ENCODE data around the gene COPZ1.

COPZ1 gene

DNA sequence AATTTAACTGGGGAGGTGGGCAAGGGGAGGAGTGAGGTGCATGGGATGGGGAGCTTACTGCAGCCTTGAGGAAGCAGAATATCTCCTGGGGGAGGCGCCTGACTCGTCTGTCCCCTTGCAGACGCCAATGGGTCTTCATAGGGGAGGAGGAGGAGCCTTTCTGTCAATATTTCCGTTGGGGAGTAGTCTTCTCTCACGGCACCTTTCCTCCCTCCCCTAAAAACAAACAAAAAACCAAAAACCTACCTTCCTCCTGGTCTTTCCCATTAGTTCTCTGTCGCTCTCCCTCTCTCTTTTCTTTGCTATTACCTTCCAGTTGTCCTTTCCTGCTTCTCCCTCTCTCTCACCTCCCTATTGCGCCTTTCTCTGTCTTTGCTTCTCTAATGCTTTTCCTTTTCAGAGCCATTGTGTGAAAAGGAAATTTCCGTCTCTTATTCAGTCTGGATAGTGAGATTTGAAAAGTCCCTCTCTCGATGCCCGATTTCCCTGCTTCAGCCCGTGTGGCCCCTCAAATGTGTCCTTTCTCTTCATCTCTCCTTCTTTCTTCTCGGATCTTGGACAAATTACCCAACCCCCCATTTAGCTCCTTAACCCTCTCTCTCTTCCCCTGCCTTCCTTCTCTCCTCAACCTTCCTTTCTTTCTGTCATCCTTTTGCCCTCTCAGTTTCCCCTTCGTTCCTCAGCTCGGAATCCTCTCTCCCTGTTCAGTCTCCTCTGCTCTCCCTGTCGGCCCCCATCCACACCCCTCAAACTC, 33.4 kb downstream of the COPZ1 start:
- DNase-seq (ENCODE audit: low read depth in 3 of 3) = peak in 1 of 3 experiments; percentile 35

- DNase-seq (ENCODE audit: low read depth in 3 of 3) = peak; percentile 65 to 89 (median 86)
These were observed 34.2 kb downstream of the COPZ1 start for GRCh38 chr12:54358945-54359761.

DNA sequence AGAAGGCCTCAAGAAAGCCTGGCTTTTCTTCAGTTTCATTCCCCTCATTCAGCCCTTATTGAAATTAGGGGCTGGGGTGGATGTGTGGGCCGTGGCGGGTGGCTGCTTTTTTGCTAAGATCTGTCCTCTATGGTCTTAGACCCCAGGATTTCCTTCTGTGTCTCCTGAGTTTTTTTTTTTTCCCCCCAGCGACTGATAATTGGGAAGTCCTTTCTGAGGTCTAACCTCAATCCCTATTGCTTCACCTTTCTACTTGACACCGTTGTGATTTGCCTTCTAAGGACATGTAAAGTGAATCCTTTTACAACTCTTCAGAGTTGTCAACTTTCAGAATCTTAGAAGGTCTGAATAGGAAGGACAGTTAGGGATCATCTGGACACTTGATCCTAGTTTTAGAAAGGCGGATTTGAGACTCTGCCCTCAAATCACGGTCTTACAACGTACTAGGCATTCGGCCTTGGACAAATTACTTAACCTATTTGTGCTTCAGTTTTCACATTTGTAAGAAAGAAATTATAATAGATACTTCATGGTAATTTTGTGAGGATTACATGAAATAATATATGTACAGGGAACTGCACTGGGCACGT, 34.9 kb downstream of the COPZ1 start:
- DNase-seq (ENCODE audit: low read depth in 3 of 3) = no peak

DNA sequence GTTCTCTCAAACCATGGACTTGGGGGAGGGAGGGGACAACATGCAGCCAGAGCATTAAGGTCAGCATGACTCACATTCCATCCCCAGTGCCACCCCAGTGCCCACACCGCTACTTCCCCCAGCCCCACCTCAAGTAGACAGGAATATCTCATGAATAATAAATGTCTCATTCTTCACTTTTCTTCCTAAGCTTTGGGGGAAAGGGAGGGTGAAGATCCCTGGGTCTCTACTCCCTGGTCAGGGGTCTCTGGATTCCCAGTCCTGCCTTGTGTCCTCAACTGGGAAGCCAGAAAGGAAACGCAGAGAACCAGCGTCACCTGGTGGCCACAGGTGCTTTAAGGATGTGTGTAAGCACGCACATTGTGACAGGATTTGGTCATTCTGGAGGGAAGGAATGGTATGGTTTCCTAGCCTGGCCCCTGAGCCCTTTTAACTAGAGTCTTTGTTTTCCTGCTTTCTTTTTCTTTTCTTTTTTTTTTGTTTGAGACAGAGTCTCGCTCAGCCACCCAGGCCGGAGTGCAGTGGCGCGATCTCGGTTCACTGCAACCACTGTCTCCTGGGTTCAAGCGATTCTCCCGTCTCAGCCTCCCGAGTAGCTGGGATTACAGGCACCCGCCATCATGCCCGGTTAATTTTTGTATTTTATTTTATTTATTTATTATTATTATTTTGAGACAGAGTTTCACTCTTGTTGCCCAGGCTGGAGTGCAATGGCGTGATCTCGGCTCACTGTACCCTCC, 36.0 kb downstream of the COPZ1 start:
- DNase-seq (ENCODE audit: low read depth in 3 of 3) = no peak

GRCh38 chr12:54363047-54363446, 38.1 kb downstream of the COPZ1 start:
- no peak for DNase-seq (ENCODE audit: low read depth in 3 of 3)

DNA sequence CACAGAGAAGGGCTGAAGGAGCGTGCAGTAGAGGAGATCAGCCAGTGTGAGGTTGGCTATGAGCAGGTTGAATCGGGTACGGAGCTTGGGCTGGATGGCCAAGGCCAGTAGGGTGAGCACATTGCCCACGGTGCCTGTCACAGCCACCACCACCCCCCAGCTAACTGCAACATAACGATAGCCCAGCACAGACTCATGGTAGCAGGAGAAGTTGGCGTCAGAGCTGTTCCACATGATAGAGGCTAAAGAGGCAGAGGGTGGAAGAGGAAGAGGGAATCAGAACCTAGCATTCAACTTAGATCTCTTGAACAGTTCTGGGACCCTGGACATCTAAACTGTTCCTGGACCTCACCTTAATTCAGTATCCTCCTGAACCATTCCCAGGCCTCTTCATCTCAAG, 38.7 kb downstream of the COPZ1 start:
- no peak for DNase-seq (ENCODE audit: low read depth in 3 of 3)

- no peak for DNase-seq (ENCODE audit: low read depth in 3 of 3)
These were observed 39.5 kb downstream of the COPZ1 start, which contains the start of gene GPR84 for GRCh38 chr12:54364413-54364812. Gene GPR84, minus strand, starts transcription at chr12:54364486. Its CDS starts 635 bp downstream, at chr12:54363851.

GRCh38 chr12:54368025-54368708, 43.2 kb downstream of the COPZ1 start:
- no peak for DNase-seq (ENCODE audit: low read depth in 3 of 3)

DNA sequence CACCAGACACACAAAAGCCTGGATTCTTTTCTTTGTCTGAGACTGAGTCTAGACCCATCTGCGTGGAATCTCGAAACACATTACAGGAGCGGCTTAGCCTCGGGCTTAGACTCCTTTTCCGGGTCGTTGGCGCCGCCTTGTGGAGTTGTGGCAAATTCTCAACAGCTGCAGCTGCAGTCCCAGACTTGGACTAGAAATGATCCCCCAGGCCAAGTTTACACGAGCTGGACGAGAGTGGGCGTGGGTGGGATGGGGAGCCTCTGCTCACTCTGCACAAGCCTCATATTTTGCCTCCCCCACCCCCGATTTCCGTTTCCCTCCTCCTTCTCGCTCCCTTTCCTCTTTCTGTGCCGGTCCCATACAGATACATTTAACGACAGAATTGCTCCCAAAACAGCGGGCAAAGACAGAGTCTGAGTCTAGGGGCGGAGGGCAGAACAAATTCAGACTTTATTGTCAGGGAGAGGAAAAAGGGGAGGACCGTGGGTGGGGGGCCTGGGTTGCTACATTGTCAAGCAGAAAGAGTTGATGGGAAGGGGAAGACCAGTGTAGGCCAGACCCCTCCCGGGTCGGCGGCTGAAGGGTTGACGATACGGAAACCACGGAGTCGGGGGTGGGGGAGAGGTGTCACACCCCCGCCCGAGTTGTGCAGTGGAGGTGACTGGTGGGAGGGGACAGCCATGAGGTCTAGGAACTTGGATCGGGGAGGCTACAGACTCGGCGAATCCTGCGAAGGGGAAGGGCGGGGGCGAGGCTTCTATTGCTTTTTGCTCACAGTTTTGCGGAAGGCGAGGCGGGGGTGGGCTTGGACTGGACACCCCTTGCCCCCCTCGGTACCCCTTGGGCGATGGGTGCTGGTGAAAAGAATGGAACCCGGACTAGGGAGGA, 44.0 kb downstream of the COPZ1 start:
- DNase-seq (ENCODE audit: low read depth in 3 of 3) = peak; percentile 80 to 87 (median 82)

DNA sequence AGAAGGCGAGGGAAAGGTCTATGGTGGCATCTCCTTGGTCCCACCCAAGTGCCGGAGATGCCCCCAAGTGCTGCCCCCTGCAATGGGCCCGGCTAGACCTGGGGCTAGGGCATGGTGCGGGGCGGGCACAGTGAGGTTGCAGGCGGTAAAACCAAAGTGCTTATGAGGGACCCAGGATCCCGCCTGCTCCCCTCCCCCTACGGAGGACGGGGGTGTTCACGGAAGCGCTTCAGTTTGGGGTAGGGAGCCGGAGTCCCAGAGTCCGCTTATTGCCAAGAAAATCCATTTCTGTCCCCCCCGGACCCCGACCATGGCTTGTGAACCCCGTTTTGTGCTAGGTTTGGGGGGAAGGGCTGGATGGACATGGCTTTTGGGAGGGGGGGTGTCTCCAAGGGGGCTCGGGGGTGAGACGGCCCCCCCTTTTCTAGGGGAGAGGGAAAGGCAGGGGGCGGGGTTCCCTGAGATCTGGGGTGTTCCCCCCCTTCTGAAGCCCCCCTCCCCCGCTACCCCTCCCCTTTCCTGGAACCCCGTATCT, 44.7 kb downstream of the COPZ1 start:
- DNase-seq (ENCODE audit: low read depth in 3 of 3) = no peak

GRCh38 chr12:54370171-54370730, 45.3 kb downstream of the COPZ1 start:
- no peak for DNase-seq (ENCODE audit: low read depth in 3 of 3)

GRCh38 chr12:54371328-54372112, 46.6 kb downstream of the COPZ1 start:
- no peak for DNase-seq (ENCODE audit: low read depth in 3 of 3)

DNA sequence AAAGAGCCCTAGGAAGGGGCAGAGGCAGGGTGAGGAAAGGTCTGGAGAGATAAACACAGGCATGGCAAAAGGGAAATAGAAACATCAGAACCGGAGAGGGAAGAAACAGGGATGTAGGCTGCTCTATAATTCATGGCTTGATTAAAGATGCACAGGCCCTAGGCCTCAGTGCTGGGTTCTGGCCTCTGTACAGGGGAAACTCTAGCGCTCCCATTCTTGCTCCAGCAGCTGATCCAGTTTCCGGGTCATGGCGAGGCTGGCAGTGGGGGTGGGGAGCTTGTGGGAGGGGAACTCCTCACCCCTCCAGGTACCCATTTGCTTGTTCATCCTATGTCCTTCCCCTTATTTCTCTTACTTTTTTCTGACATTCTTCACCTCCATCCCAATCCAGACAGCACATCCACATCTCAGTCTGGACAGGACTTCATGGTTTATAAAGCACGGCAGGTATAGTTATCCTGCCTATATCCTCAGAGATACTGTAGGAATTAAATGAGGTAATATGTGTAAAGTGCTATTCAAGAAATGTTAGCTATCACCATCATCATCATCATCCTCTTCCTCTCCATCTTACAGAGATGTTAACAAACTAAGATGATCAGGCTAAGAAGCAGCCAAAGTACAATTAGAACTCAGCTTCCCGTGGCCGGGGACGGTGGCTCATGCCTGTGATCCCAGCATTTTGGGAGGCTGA, 47.3 kb downstream of the COPZ1 start:
- DNase-seq (ENCODE audit: low read depth in 3 of 3) = no peak

GRCh38 chr12:54373649-54374561, 49.0 kb downstream of the COPZ1 start:
- DNase-seq (ENCODE audit: low read depth in 3 of 3) = no peak

DNA sequence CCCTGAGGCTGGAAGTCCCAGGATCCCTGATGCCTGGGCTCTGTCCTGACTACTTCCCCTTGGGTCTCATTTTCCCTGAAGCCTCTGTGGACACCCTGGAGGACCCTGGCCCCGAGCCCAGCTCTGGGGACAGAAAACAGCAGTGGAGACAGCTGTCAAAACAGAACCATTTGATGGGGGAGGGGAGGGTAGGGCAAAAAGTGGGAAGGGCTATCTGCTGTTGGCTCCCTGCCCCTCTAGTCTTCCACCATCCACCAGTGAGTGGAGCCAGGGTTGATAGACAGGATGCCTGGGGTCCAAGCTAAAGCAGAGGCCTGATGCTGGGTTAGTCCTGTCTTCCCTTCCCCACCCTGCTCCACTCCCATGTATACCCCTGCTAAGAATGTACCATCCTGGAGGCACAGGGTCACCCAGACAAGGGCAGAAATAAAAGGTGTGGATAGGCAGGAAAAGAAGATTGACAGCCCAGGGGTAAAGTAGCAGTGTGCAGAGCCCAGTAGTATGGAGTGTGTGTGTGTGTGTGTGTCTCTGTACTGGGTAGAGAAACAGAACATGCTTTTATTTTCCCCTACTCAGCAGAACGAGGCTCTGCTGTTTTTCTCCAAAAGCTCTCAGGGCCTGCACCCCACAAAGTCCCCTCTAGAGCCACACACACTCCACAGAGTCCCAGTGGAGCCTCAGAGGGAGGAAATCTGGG, 49.8 kb downstream of the COPZ1 start:
- DNase-seq (ENCODE audit: low read depth in 3 of 3) = no peak

DNA sequence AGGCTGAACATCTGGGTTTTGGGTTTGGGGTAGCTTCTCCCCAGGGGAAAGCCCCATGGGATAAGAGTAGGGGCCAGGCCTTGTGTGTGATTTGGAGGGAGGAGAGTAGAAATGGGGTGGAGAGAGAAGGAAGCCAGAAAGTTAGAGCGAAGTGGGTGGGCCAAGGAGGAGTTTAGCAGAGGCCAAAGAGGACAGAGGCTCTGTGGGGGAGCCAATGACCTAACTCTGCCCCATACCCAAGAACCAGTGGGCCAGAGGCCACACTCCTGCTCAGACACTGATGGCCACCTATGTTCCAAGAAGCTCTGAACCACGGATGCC, 50.3 kb downstream of the COPZ1 start:
- DNase-seq (ENCODE audit: low read depth in 3 of 3) = no peak

GRCh38 chr12:54376596-54376995, 51.7 kb downstream of the COPZ1 start:
- DNase-seq (ENCODE audit: low read depth in 3 of 3) = no peak
